SK-N-SH (cell line): ENCODE measurements around the gene RIPOR2. TPM values are rescaled to one million over a fixed set of nuclear protein-coding genes. Genes with fewer than 3 reads are reported as not detected.

Experiments
- CTCF ChIA-PET: fragments of 300-600, 350-600 bp; formaldehyde crosslinking; extraction: SDS; loops from one replicate; lab custom pipeline; 2021; lab: Yijun Ruan, JAX
- POLR2A ChIA-PET: fragments of 350-600 bp; sonication (Branson Sonifier 250); formaldehyde crosslinking; extraction: SDS; loops from one replicate; lab custom pipeline; 2020; ENCODE audit warnings: antibody characterized with exemption, inconsistent platforms; lab: Yijun Ruan, JAX
- DNase-seq: peaks from one replicate; pipeline ENCODE4 v3.0.0; 2012
- H2AFZ ChIP-seq: fragments of 200-600 bp; sonication (generic); 2 replicates; pipeline ENCODE4 v1.8.1; 2016; ENCODE audit warnings: antibody characterized with exemption, mild to moderate bottlenecking, low read depth
- H3F3A ChIP-seq: fragments of 200-600 bp; sonication (generic); replicated peaks from 2 replicates; pipeline ENCODE3; 2016; ENCODE audit warnings: antibody characterized with exemption, mild to moderate bottlenecking; ENCODE audit not compliant: insufficient read depth
- H3K27ac ChIP-seq, 2 experiments: fragments of 200-500 bp in 1 of 2; fragments of 200-600 bp in 1 of 2; sonication (Bioruptor generic) in 1 of 2; sonication (generic), shearing (Covaris generic) in 1 of 2; 2 replicates each; pipeline versions ENCODE4 v1.5.1 to v1.6.1; 2014 to 2016; ENCODE audit warnings: low read depth in 2 of 2, inconsistent platforms in 1 of 2, low read length in 1 of 2, mild to moderate bottlenecking in 1 of 2, mixed read lengths in 1 of 2
- H3K27me3 ChIP-seq: fragments of 200-600 bp; sonication (generic), shearing (Covaris generic); 2 replicates; pipeline ENCODE4 v1.6.1; 2016; ENCODE audit warnings: mixed run types; ENCODE audit not compliant: insufficient read depth
- H3K36me3 ChIP-seq, 2 experiments: fragments of 200-500 bp in 1 of 2; fragments of 200-600 bp in 1 of 2; sonication (Bioruptor generic) in 1 of 2; sonication (generic) in 1 of 2; replicated peaks in 1 of 2; 2 replicates each; pipeline versions ENCODE3 to v1.5.1; 2014 to 2016; ENCODE audit warnings: low read length in 1 of 2, mild to moderate bottlenecking in 1 of 2; ENCODE audit not compliant: insufficient read depth in 2 of 2, control insufficient read depth in 1 of 2
- H3K4me1 ChIP-seq, 2 experiments: fragments of 200-500 bp in 1 of 2; fragments of 200-600 bp in 1 of 2; sonication (Bioruptor generic) in 1 of 2; sonication (generic), shearing (Covaris generic) in 1 of 2; 2 replicates each; pipeline versions ENCODE4 v1.5.1 to v1.6.1; 2014 to 2016; ENCODE audit warnings: low read depth in 1 of 2, low read length in 1 of 2, mixed run types in 1 of 2; ENCODE audit not compliant: insufficient read depth in 2 of 2, control insufficient read depth in 1 of 2
- H3K4me2 ChIP-seq: fragments of 200-600 bp; sonication (generic), shearing (Covaris generic); 2 replicates; pipeline ENCODE4 v1.6.1; 2017; ENCODE audit warnings: mixed run types
- H3K4me3 ChIP-seq, 2 experiments: fragments of 200-500 bp in 1 of 2; fragments of 200-600 bp in 1 of 2; sonication (Bioruptor generic) in 1 of 2; sonication (generic), shearing (Covaris generic) in 1 of 2; 2 replicates each; pipeline versions ENCODE4 v1.5.1 to v1.8.1; 2014 to 2016; ENCODE audit warnings: low read depth in 2 of 2, inconsistent platforms in 1 of 2, low read length in 1 of 2, mild to moderate bottlenecking in 1 of 2, mixed read lengths in 1 of 2, moderate library complexity in 1 of 2
- H3K79me2 ChIP-seq: fragments of 200-600 bp; sonication (generic); 2 replicates; pipeline ENCODE4 v1.8.1; 2017; ENCODE audit warnings: mild to moderate bottlenecking; ENCODE audit not compliant: insufficient read depth
- H3K9ac ChIP-seq: fragments of 200-600 bp; sonication (generic); 2 replicates; pipeline ENCODE4 v1.6.1; 2017; ENCODE audit warnings: mixed run types
- H3K9me2 ChIP-seq: fragments of 200-600 bp; sonication (generic); 2 replicates; pipeline ENCODE4 v1.6.1; 2017; ENCODE audit warnings: mixed run types
- H3K9me3 ChIP-seq: fragments of 200-600 bp; sonication (generic); 2 replicates; pipeline ENCODE4 v1.6.1; 2017; ENCODE audit warnings: mixed run types, mild to moderate bottlenecking, moderate library complexity
- H4K20me1 ChIP-seq: fragments of 200-600 bp; sonication (generic); 2 replicates; pipeline ENCODE4 v1.6.1; 2017; ENCODE audit warnings: mild to moderate bottlenecking, mixed run types; ENCODE audit not compliant: insufficient read depth
- ELF1 ChIP-seq: IDR thresholded peaks from 2 replicates; pipeline ENCODE4 v1.4.0; 2012
- EP300 ChIP-seq, 2 experiments: IDR thresholded peaks; 2 replicates each; pipeline versions ENCODE4 v1.4.0 to v1.6.1; 2012; ENCODE audit warnings: borderline replicate concordance in 1 of 2, low read depth in 1 of 2, low read length in 1 of 2
- FOSL2 ChIP-seq: IDR thresholded peaks from 2 replicates; pipeline ENCODE4 v1.4.0; 2012; ENCODE audit warnings: low read depth, mild to moderate bottlenecking, moderate library complexity, borderline replicate concordance
- FOXJ3 ChIP-seq: sonication (generic); formaldehyde crosslinking; IDR thresholded peaks from 2 replicates; pipeline ENCODE4 v1.5.1; 2020; ENCODE audit warnings: mild to moderate bottlenecking, missing genetic modification reagents
- GABPA ChIP-seq: IDR thresholded peaks from 2 replicates; pipeline ENCODE4 v1.4.0; 2012; ENCODE audit warnings: low read depth, mild to moderate bottlenecking
- GATA2 ChIP-seq: sonication (generic); formaldehyde crosslinking; IDR thresholded peaks from 2 replicates; pipeline ENCODE4 v1.5.0; 2020; ENCODE audit warnings: mild to moderate bottlenecking, missing genetic modification reagents
- JUND ChIP-seq: IDR thresholded peaks from 2 replicates; pipeline ENCODE4 v1.4.0; 2012
- MXI1 ChIP-seq: IDR thresholded peaks from 2 replicates; pipeline ENCODE4 v1.6.1; 2012; ENCODE audit warnings: mild to moderate bottlenecking, low read depth, low read length, improper control_type of control experiment
- NRF1 ChIP-seq: IDR thresholded peaks from 2 replicates; pipeline ENCODE4 v1.6.1; 2012; ENCODE audit warnings: low read depth, mild to moderate bottlenecking, low read length
- RCOR1 ChIP-seq: fragments of 150-350 bp; IDR thresholded peaks from 2 replicates; pipeline ENCODE4 v1.6.1; 2017; ENCODE audit warnings: antibody characterized with exemption, low read length
- SIN3A ChIP-seq: IDR thresholded peaks from 2 replicates; pipeline ENCODE4 v1.6.1; 2012; ENCODE audit warnings: low read depth, mild to moderate bottlenecking, low read length, moderate library complexity, borderline replicate concordance
- TAF1 ChIP-seq: IDR thresholded peaks from 2 replicates; pipeline ENCODE4 v1.6.1; 2012; ENCODE audit warnings: low read depth, mild to moderate bottlenecking, low read length, moderate library complexity, borderline replicate concordance
- WGBS: methylation state at CpG from one replicate; pipeline ENCODE4 v1.1.6; 2017; ENCODE audit warnings: low lambda C conversion rate; 5-methylcytosine and 5-hydroxymethylcytosine counted together
- polyA plus RNA-seq, 3 experiments: library from polyadenylated mRNA; depleted of rRNA; stranded (reverse); fragments of >200 nt; gene quantifications; 2 replicates each; pipeline ENCODE4 v1.2.3, GENCODE V29; 2012
- TF ChIP-seq, protein P1 (sequence below): IDR thresholded peaks from 2 replicates; pipeline ENCODE4; 2012
- TF ChIP-seq, protein P2 (sequence below): fragments of 150-350 bp; IDR thresholded peaks from 2 replicates; pipeline ENCODE4 v1.6.1; 2016; ENCODE audit warnings: mild to moderate bottlenecking, low read depth, low read length

The RIPOR2 gene
- polyA plus RNA-seq, 1 of the 3 experiments (the other 2 are of a cell fraction), result 0.05 TPM

DNA sequence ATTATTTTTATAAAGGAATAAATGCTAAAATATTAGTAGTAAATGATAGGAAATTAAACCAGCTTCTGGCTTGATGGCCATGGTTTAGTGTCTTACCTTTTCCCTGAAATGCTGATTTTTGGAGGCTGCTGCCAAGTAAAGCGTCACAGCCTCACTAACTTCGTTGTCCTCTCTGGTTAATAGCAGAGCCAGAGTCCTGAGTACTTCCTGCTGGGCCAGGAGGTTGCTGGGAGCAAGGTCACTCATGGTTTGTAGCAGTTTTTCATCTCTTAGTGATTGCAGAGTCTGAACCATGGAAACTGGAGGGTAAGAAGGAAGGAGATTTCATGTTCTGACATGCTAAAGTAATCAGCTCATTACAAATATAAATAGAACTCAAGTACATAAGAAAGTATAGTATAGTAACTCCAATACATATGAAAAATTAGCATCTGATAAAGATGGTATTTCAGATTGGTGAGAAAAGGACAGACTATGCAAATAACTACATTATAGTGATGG lies 110.6 kb downstream of the RIPOR2 start:
- no peak overlapping the region for H3K4me3 ChIP-seq
- H3K36me3 ChIP-seq, result no peaks in the 10 kb centered on the region
- no peak overlapping the region for H3K4me2 ChIP-seq
- H3K4me1 ChIP-seq, result peaks cover 0 to 5% of the 10 kb centered on the region in 2 experiments; a peak in 1 of 4 replicates
- no peaks in the 10 kb centered on the region for H3K9me3 ChIP-seq
- H3K9ac ChIP-seq, result no peak overlapping the region
- POLR2A ChIA-PET, result no interaction called here
- H3K9me2 ChIP-seq, result no peaks in the 10 kb centered on the region
- no peaks in the 10 kb centered on the region for H4K20me1 ChIP-seq
- TF ChIP-seq TAF1 (no peak), ELF1 (no peak), FOXJ3 (no peak), SIN3A (no peak), MXI1 (no peak), GATA2 (no peak), JUND (no peak), GABPA (no peak), RCOR1 (no peak), NRF1 (no peak)
- TF ChIP-seq, protein P1, sequence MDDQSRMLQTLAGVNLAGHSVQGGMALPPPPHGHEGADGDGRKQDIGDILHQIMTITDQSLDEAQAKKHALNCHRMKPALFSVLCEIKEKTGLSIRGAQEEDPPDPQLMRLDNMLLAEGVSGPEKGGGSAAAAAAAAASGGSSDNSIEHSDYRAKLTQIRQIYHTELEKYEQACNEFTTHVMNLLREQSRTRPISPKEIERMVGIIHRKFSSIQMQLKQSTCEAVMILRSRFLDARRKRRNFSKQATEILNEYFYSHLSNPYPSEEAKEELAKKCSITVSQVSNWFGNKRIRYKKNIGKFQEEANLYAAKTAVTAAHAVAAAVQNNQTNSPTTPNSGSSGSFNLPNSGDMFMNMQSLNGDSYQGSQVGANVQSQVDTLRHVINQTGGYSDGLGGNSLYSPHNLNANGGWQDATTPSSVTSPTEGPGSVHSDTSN, result no peak
- TF ChIP-seq, protein P2, sequence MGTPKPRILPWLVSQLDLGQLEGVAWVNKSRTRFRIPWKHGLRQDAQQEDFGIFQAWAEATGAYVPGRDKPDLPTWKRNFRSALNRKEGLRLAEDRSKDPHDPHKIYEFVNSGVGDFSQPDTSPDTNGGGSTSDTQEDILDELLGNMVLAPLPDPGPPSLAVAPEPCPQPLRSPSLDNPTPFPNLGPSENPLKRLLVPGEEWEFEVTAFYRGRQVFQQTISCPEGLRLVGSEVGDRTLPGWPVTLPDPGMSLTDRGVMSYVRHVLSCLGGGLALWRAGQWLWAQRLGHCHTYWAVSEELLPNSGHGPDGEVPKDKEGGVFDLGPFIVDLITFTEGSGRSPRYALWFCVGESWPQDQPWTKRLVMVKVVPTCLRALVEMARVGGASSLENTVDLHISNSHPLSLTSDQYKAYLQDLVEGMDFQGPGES, result no peak
- no peak overlapping the region for H3K27ac ChIP-seq
- WGBS, result 77% methylated on average over 2 of the region's 2 CpGs
- no peaks in the 10 kb centered on the region for H3K27me3 ChIP-seq
- H3K79me2 ChIP-seq, result no peaks in the 10 kb centered on the region
- no peaks in the 10 kb centered on the region for H3F3A ChIP-seq
- CTCF ChIA-PET, result interaction anchor here (0.7 to 1.4 kb wide), 3 partner anchors 9 to 246 kb away, joined by 3 to 4 read pairs (median 3); no protein-coding TSS in a partner anchor
- peak; percentile 15 for DNase-seq
- H2AFZ ChIP-seq, result no peak overlapping the region; the same call in 1 of the 2 replicates

DNA sequence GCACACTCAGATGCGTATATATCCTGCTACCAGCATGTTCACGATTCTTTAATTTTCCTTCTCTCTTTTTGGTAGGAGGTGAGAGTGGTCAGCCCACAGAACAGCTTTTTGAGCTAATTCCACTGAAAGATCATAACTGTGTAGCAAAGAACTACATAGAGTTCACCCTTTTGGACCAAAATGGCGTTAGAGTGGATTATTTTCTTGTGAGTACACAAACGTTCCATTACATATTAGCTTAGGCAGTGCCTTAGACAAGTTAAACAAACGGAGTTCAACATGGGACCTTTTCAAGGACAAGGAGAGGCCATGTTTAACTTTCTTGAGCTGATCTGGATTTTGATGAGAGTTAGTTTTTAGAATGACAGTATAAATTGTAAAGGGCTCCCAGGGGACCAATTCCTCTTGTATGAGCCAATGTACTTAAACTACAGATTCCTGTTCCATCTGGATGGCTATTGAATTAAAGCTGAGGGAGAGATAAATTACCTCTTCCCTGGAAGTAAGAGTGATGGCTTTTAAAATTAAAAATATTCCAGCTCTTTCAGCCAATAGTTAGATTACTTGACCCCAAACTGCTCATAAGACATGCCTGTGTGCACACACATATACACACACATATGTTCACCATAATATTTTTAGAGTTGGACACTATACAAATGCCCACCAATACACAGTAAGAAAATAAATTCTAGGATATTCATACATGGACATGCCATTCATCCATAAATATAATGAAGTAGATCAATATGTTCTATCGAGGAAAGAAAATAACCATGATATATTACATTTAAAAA lies 111.4 kb downstream of the RIPOR2 start:
- no peaks in the 10 kb centered on the region for H3K36me3 ChIP-seq
- H3K9me3 ChIP-seq, result no peaks in the 10 kb centered on the region
- no peak for DNase-seq
- no peak overlapping the region for H3K9ac ChIP-seq
- H3F3A ChIP-seq, result no peaks in the 10 kb centered on the region
- CTCF ChIA-PET, result interaction anchor here (1.2 to 1.4 kb wide), 3 partner anchors 10 to 246 kb away, joined by 3 to 5 read pairs (median 4); no protein-coding TSS in a partner anchor
- H3K4me3 ChIP-seq, result no peak overlapping the region
- H3K4me2 ChIP-seq, result no peak overlapping the region
- no peaks in the 10 kb centered on the region for H4K20me1 ChIP-seq
- no peak overlapping the region for H2AFZ ChIP-seq
- H3K4me1 ChIP-seq, result peaks cover 0 to 5% of the 10 kb centered on the region in 2 experiments; a peak in 1 of 4 replicates
- H3K79me2 ChIP-seq, result no peaks in the 10 kb centered on the region
- TF ChIP-seq EP300 (IDR thresholded peaks at IDR 0.05; ENCODE audit: borderline replicate concordance in 1 of 2, low read depth in 1 of 2, low read length in 1 of 2) (no peak), FOSL2 (no peak)
- TF ChIP-seq, protein P2, result no peak
- TF ChIP-seq, all 33 proteins: peak for 0
- Histone ChIP-seq H3K9me2 (no peaks in the 10 kb centered on the region), H3K27ac (no peak overlapping the region), H3K27me3 (no peaks in the 10 kb centered on the region)
- WGBS, result 81% methylated on average over 6 of the region's 6 CpGs
- POLR2A ChIA-PET, result no interaction called here
